NB4 (cell line): ENCODE measurements around the gene CDC7.

Experiments used
- POLR2A ChIP-seq: IDR thresholded peaks from 2 replicates; pipeline ENCODE4 v1.6.1; 2011; ENCODE audit warnings: mild to moderate bottlenecking; ENCODE audit not compliant: insufficient read length; ENCODE audit errors: extremely low read depth
- TF ChIP-seq, protein P1 (sequence below): IDR thresholded peaks from one replicate; pipeline ENCODE4 v1.5.1; 2012; ENCODE audit warnings: low read depth, low read length
- TF ChIP-seq, protein P2 (sequence below): IDR thresholded peaks from 2 replicates; pipeline ENCODE4 v1.6.1; 2011; ENCODE audit warnings: low read depth, low read length

GRCh38 chr1:91487469-91487868 lies 13.2 kb upstream of the CDC7 start:
- TF ChIP-seq, protein P1, sequence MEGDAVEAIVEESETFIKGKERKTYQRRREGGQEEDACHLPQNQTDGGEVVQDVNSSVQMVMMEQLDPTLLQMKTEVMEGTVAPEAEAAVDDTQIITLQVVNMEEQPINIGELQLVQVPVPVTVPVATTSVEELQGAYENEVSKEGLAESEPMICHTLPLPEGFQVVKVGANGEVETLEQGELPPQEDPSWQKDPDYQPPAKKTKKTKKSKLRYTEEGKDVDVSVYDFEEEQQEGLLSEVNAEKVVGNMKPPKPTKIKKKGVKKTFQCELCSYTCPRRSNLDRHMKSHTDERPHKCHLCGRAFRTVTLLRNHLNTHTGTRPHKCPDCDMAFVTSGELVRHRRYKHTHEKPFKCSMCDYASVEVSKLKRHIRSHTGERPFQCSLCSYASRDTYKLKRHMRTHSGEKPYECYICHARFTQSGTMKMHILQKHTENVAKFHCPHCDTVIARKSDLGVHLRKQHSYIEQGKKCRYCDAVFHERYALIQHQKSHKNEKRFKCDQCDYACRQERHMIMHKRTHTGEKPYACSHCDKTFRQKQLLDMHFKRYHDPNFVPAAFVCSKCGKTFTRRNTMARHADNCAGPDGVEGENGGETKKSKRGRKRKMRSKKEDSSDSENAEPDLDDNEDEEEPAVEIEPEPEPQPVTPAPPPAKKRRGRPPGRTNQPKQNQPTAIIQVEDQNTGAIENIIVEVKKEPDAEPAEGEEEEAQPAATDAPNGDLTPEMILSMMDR = no peak
- TF ChIP-seq POLR2A = no peak
- TF ChIP-seq, protein P2, sequence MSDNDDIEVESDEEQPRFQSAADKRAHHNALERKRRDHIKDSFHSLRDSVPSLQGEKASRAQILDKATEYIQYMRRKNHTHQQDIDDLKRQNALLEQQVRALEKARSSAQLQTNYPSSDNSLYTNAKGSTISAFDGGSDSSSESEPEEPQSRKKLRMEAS = no peak
